Kidney (tissue), 14 donors: ENCODE measurements around the gene IPO11. TPM values are rescaled to one million over a fixed set of nuclear protein-coding genes. Genes with fewer than 3 reads are reported as not detected.
"Not testable (repeated sequence)": the region's sequence is repeated elsewhere in the genome, so short reads cannot be mapped to it uniquely, and the experiment has no call there.

Experiments used
- DNase-seq, 5 donors: peaks; one replicate each; pipeline ENCODE4 v3.0.0-alpha.2; 2013 to 2020
- FAIRE-seq: peaks from 2 replicates; lab custom pipeline; 2012; peaks lifted over from hg19 to GRCh38; lab: Jason Lieb, UNC
- H3K27ac ChIP-seq, 2 donors: one replicate each; pipeline ENCODE4 v1.7.0; 2013; ENCODE audit warnings: low read depth in 2 of 2, low read length in 2 of 2, inconsistent platforms in 1 of 2
- H3K27me3 ChIP-seq: one replicate; pipeline ENCODE4 v1.7.1; 2013; ENCODE audit warnings: low read length, inconsistent platforms; ENCODE audit not compliant: control insufficient read depth, insufficient read depth
- H3K36me3 ChIP-seq, 3 donors: one replicate each; pipeline versions ENCODE4 v1.7.0 to v1.7.1; 2013; ENCODE audit warnings: low read length in 3 of 3, control low read depth in 1 of 3, inconsistent platforms in 1 of 3; ENCODE audit not compliant: insufficient read depth in 3 of 3, control insufficient read depth in 2 of 3
- H3K4me1 ChIP-seq, 3 donors: one replicate each; pipeline versions ENCODE4 v1.7.0 to v1.7.1; 2013; ENCODE audit warnings: low read length in 3 of 3, inconsistent platforms in 1 of 3, low read depth in 1 of 3; ENCODE audit not compliant: control insufficient read depth in 2 of 3, insufficient read depth in 2 of 3
- H3K4me3 ChIP-seq, 3 donors: one replicate each; pipeline versions ENCODE4 v1.7.0 to v1.8.1; 2013; ENCODE audit warnings: low read length in 3 of 3, control low read depth in 1 of 3, inconsistent platforms in 1 of 3
- H3K9ac ChIP-seq, 3 donors: one replicate each; pipeline versions ENCODE4 v1.7.0 to v1.7.1; 2013; ENCODE audit warnings: low read length in 3 of 3, control low read depth in 1 of 3, inconsistent platforms in 1 of 3
- H3K9me3 ChIP-seq, 3 donors: one replicate each; pipeline versions ENCODE4 v1.7.0 to v1.7.1; 2013; ENCODE audit warnings: low read length in 3 of 3, control low read depth in 1 of 3, inconsistent platforms in 1 of 3; ENCODE audit not compliant: control insufficient read depth in 2 of 3, insufficient read depth in 1 of 3
- CTCF ChIP-seq: IDR thresholded peaks from 3 replicates; pipeline ENCODE4 v1.5.1; 2012; ENCODE audit warnings: mild to moderate bottlenecking, moderate library complexity, borderline replicate concordance; ENCODE audit not compliant: insufficient read depth; ENCODE audit errors: extremely low read depth
- intact Hi-C: fragments of 100-400 bp; cut with DNase I; formaldehyde crosslinking; loops from one replicate; pipeline ENCODE4 v1.11.1; 2022
- polyA plus RNA-seq: library from polyadenylated mRNA; stranded (reverse); fragments of 350-450 nt; fragmentation: Illumina TruSeq; extraction: RNeasy Lipid Tissue Mini Kit (QIAGEN cat#74804); gene quantifications from one replicate; pipeline ENCODE4 v1.2.3, GENCODE V29; 2014; ENCODE audit warnings: low read depth, low replicate concordance; ENCODE audit not compliant: insufficient read depth
- total RNA-seq: library from RNA; stranded (reverse); fragmentation: NEBNext Ultra II Directional; extraction: Animal tissue kit (Norgen Biotek cat#: 25700); gene quantifications from one replicate; pipeline ENCODE4 v1.2.1, GENCODE V29; 2021
- donor health status: control.
- donor health status: control.
- donor health status: control.
- donor health status: control.
- donor health status: control.
- donor health status: DM: yes; HTN: yes; CAD: no.
- donor health status: Normal renal cell carcinoma (clear cell type).

The IPO11 gene
- total and polyA plus RNA-seq, 2 donors from 2014 or later, result 18.5 to 36.1 TPM

- Histone ChIP-seq H3K9ac (no peak overlapping the region), H3K4me1 (no peaks in the 10 kb centered on the region), H3K4me3 (no peak overlapping the region), H3K27ac (no peak overlapping the region), H3K36me3 (no peaks in the 10 kb centered on the region), H3K9me3 (no peaks in the 10 kb centered on the region), H3K27me3 (no peaks in the 10 kb centered on the region)
- TF ChIP-seq CTCF, result no peak
- FAIRE-seq (no peak), DNase-seq (no peak)
- intact Hi-C loops, result no loop called here
These were observed 149.3 kb downstream of the IPO11 start for GRCh38 chr5:62561896-62562295.

- Histone ChIP-seq H3K27me3 (no peaks in the 10 kb centered on the region), H3K27ac (no peak overlapping the region), H3K9ac (no peak overlapping the region), H3K4me3 (no peak overlapping the region), H3K36me3 (no peaks in the 10 kb centered on the region), H3K9me3 (no peaks in the 10 kb centered on the region), H3K4me1 (no peaks in the 10 kb centered on the region)
- intact Hi-C loops, result no loop called here
- no peak for FAIRE-seq
- no peak for DNase-seq
- TF ChIP-seq CTCF, result no peak
These were observed 150.3 kb downstream of the IPO11 start for GRCh38 chr5:62562867-62563266.

GRCh38 chr5:62564101-62564500 is 151.5 kb downstream of the IPO11 start:
- H3K9ac ChIP-seq, result no peak overlapping the region
- no peaks in the 10 kb centered on the region for H3K4me1 ChIP-seq
- no peaks in the 10 kb centered on the region for H3K9me3 ChIP-seq
- H3K36me3 ChIP-seq, result no peaks in the 10 kb centered on the region
- no peak for TF ChIP-seq CTCF
- DNase-seq (no peak), FAIRE-seq (no peak)
- H3K27me3 ChIP-seq, result no peaks in the 10 kb centered on the region
- H3K27ac ChIP-seq, result no peak overlapping the region
- no peak overlapping the region for H3K4me3 ChIP-seq
- intact Hi-C loops, result no loop called here

- DNase-seq, H3K36me3 ChIP-seq, H3K4me1 ChIP-seq, H3K9me3 ChIP-seq, H3K4me3 ChIP-seq, H3K27ac ChIP-seq, FAIRE-seq, H3K27me3 ChIP-seq, H3K9ac ChIP-seq, intact Hi-C loops: not testable (repeated sequence)
These were observed 153.2 kb downstream of the IPO11 start for GRCh38 chr5:62565740-62566139.
